ENCODE results near the gene ASTN1.

GRCh38 chr1:177088966-177089365 is 75.5 kb downstream of the ASTN1 start:
- TF ChIP-seq ZNF707 (tag by site-specific recombination; IDR thresholded peaks at IDR 0.05) (no peak), MZF1 (tag by site-specific recombination; IDR thresholded peaks at IDR 0.05; ENCODE audit: borderline replicate concordance) (no peak), SCRT2 (tag by site-specific recombination; IDR thresholded peaks at IDR 0.05) (no peak), ZSCAN18 (tag by site-specific recombination; IDR thresholded peaks at IDR 0.05) (no peak), ZNF274 (IDR thresholded peaks at IDR 0.05; ENCODE audit: low read length) (no peak), ZNF274 (tag by site-specific recombination; IDR thresholded peaks at IDR 0.05; ENCODE audit: borderline replicate concordance) (no peak), ZBTB48 (tag by site-specific recombination; IDR thresholded peaks at IDR 0.05) (no peak), ZBTB1 (tag by site-specific recombination; IDR thresholded peaks at IDR 0.05) (no peak)
- TF ChIP-seq, protein P1, sequence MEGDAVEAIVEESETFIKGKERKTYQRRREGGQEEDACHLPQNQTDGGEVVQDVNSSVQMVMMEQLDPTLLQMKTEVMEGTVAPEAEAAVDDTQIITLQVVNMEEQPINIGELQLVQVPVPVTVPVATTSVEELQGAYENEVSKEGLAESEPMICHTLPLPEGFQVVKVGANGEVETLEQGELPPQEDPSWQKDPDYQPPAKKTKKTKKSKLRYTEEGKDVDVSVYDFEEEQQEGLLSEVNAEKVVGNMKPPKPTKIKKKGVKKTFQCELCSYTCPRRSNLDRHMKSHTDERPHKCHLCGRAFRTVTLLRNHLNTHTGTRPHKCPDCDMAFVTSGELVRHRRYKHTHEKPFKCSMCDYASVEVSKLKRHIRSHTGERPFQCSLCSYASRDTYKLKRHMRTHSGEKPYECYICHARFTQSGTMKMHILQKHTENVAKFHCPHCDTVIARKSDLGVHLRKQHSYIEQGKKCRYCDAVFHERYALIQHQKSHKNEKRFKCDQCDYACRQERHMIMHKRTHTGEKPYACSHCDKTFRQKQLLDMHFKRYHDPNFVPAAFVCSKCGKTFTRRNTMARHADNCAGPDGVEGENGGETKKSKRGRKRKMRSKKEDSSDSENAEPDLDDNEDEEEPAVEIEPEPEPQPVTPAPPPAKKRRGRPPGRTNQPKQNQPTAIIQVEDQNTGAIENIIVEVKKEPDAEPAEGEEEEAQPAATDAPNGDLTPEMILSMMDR (tag by site-specific recombination; IDR thresholded peaks at IDR 0.05), result no peak
